ENCODE results near the gene FBXO4.

DNA sequence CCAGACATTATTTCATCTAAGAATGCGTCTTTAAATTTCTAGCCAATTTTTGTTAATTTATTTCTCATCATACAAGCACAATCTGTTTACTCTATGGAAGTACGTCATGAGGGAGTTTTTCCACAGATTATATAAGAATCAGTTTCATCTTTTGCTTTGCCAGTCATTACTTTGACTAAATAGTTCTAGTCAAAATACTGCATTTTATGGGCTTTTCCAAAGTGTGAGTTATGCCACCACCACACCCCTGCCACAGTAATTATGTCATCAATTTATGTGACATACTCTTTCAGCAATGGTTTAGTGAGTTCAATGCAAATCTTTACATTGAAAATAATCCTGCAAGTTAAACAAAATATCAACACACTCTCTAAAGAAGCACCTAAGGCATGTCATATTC is 18.9 kb upstream of the FBXO4 start:
- TF ChIP-seq, protein P1, sequence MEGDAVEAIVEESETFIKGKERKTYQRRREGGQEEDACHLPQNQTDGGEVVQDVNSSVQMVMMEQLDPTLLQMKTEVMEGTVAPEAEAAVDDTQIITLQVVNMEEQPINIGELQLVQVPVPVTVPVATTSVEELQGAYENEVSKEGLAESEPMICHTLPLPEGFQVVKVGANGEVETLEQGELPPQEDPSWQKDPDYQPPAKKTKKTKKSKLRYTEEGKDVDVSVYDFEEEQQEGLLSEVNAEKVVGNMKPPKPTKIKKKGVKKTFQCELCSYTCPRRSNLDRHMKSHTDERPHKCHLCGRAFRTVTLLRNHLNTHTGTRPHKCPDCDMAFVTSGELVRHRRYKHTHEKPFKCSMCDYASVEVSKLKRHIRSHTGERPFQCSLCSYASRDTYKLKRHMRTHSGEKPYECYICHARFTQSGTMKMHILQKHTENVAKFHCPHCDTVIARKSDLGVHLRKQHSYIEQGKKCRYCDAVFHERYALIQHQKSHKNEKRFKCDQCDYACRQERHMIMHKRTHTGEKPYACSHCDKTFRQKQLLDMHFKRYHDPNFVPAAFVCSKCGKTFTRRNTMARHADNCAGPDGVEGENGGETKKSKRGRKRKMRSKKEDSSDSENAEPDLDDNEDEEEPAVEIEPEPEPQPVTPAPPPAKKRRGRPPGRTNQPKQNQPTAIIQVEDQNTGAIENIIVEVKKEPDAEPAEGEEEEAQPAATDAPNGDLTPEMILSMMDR (IDR thresholded peaks at IDR 0.05), result no peak
- TF ChIP-seq POLR2A (IDR thresholded peaks at IDR 0.05), result no peak
